Fibroblast of lung (primary cell): Measurements from ENCODE around the gene GPHN. TPM values are rescaled to one million over a fixed set of nuclear protein-coding genes. Genes with fewer than 3 reads are reported as not detected.

Experiments
- DNase-seq, 2 donors: peaks; one replicate each; pipeline versions ENCODE4 v3.0.0 to v3.0.0-alpha.2; 2010; ENCODE audit warnings: low read depth in 2 of 2
- H2AFZ ChIP-seq: 2 replicates; pipeline ENCODE4 v1.5.1; 2012; ENCODE audit warnings: low read length, control low read depth, inconsistent platforms
- H3K27ac ChIP-seq: 2 replicates; pipeline ENCODE4 v1.5.1; 2011; ENCODE audit warnings: low read length, control low read depth; ENCODE audit not compliant: insufficient read depth
- H3K27me3 ChIP-seq: 2 replicates; pipeline ENCODE4 v1.5.1; 2011; ENCODE audit warnings: mild to moderate bottlenecking, low read length; ENCODE audit not compliant: control insufficient read depth, insufficient read depth
- H3K36me3 ChIP-seq: 2 replicates; pipeline ENCODE4 v1.5.1; 2011; ENCODE audit warnings: low read length; ENCODE audit not compliant: control insufficient read depth, insufficient read depth
- H3K4me1 ChIP-seq: 2 replicates; pipeline ENCODE4 v1.5.1; 2011; ENCODE audit warnings: low read length; ENCODE audit not compliant: control insufficient read depth, insufficient read depth; ENCODE audit errors: extremely low read depth
- H3K4me2 ChIP-seq: 2 replicates; pipeline ENCODE4 v1.5.1; 2011; ENCODE audit warnings: low read length, control low read depth; ENCODE audit not compliant: insufficient read depth; ENCODE audit errors: extremely low read depth
- H3K4me3 ChIP-seq, 4 experiments: fragments of 200-600 bp in 1 of 4; sonication (generic) in 1 of 4; replicated peaks in 1 of 4; 2 replicates each; pipeline ENCODE4 v1.5.1; 2011 to 2016; ENCODE audit warnings: low read length in 4 of 4, low read depth in 3 of 4, mild to moderate bottlenecking in 3 of 4, control low read depth in 2 of 4, inconsistent platforms in 1 of 4, mixed read lengths in 1 of 4; ENCODE audit not compliant: insufficient read depth in 1 of 4; ENCODE audit errors: control extremely low read depth in 1 of 4
- H3K79me2 ChIP-seq: 2 replicates; pipeline ENCODE4 v1.5.1; 2012; ENCODE audit warnings: mild to moderate bottlenecking, low read length, inconsistent platforms; ENCODE audit not compliant: control insufficient read depth, insufficient read depth
- H3K9ac ChIP-seq: 2 replicates; pipeline ENCODE4 v1.5.1; 2011; ENCODE audit warnings: mild to moderate bottlenecking, low read length, control low read depth; ENCODE audit not compliant: insufficient read depth
- H3K9me3 ChIP-seq: 2 replicates; pipeline ENCODE4 v1.5.1; 2012; ENCODE audit warnings: low read depth, low read length; ENCODE audit not compliant: control insufficient read depth, insufficient read depth
- H4K20me1 ChIP-seq: 2 replicates; pipeline ENCODE4 v1.5.1; 2011; ENCODE audit warnings: low read length; ENCODE audit not compliant: control insufficient read depth, insufficient read depth; ENCODE audit errors: extremely low read depth
- CTCF ChIP-seq, 2 donors: IDR thresholded peaks in 1 of 2; conservative IDR thresholded peaks in 1 of 2; 1 replicate in 1 of 2; 2 replicates in 1 of 2; pipeline ENCODE4 v1.5.1; 2011 to 2012; ENCODE audit warnings: low read length in 2 of 2, control low read depth in 1 of 2, inconsistent platforms in 1 of 2, low read depth in 1 of 2, mild to moderate bottlenecking in 1 of 2
- EZH2 ChIP-seq: IDR thresholded peaks from 2 replicates; pipeline ENCODE4 v1.5.1; 2012; ENCODE audit warnings: low read length, control low read depth, mild to moderate bottlenecking; ENCODE audit errors: missing control alignments
- polyA plus RNA-seq, 2 donors: library from polyadenylated mRNA; depleted of rRNA in 1 of 2; stranded (reverse) in 1 of 2; unstranded in 1 of 2; fragments of >200 nt; gene quantifications; 2 replicates each; pipeline ENCODE4 v1.2.1, GENCODE V29; 2011 to 2012; ENCODE audit warnings: missing spikeins in 1 of 2
- total RNA-seq: library from RNA; depleted of rRNA; stranded (reverse); fragments of >200 nt; gene quantifications from 2 replicates; pipeline ENCODE4 v1.2.1, GENCODE V29; 2014

The GPHN gene
- total and polyA plus RNA-seq, 2 donors (not counting 1 experiment from before 2014, with no cell fraction given), result 8.3 to 13.9 TPM

DNA sequence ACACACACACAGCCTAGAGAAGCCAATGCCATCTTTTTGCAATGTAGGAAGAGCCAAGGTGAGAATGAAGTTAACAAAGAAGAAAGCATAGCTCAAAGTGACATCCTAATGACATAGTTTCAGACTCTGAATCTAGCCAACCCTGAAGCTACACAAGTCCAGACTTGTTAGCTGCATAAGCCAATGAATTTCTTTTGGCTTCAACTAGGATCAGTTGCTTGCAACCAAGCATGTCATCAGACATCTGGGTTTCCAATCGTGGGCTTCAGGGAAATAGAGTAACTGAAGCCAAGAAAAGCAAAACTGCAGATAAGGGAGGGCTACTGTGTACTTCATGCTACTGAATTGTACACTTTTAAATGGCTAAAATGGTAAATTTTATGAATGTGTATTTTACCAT, 4.4 kb upstream of the GPHN start:
- no peaks in the 10 kb centered on the region for H3K9me3 ChIP-seq
- H3K4me1 ChIP-seq, result no peaks in the 10 kb centered on the region
- H3K79me2 ChIP-seq, result no peaks in the 10 kb centered on the region
- no peak overlapping the region for H3K9ac ChIP-seq
- peak; percentile 63 to 90 for DNase-seq
- no peak for TF ChIP-seq EZH2
- TF ChIP-seq CTCF (conservative IDR thresholded peaks at IDR 0.05 in 1 of 2, IDR thresholded peaks at IDR 0.05 in 1 of 2; ENCODE audit: low read depth in 1 of 2, low read length in 2 of 2), result no peak
- no peak overlapping the region for H3K27ac ChIP-seq
- H3K4me2 ChIP-seq, result no peak overlapping the region
- no peak overlapping the region for H3K4me3 ChIP-seq
- H4K20me1 ChIP-seq, result no peaks in the 10 kb centered on the region
- H2AFZ ChIP-seq, result no peak overlapping the region
- H3K36me3 ChIP-seq, result no peaks in the 10 kb centered on the region
- H3K27me3 ChIP-seq, result no peaks in the 10 kb centered on the region

DNA sequence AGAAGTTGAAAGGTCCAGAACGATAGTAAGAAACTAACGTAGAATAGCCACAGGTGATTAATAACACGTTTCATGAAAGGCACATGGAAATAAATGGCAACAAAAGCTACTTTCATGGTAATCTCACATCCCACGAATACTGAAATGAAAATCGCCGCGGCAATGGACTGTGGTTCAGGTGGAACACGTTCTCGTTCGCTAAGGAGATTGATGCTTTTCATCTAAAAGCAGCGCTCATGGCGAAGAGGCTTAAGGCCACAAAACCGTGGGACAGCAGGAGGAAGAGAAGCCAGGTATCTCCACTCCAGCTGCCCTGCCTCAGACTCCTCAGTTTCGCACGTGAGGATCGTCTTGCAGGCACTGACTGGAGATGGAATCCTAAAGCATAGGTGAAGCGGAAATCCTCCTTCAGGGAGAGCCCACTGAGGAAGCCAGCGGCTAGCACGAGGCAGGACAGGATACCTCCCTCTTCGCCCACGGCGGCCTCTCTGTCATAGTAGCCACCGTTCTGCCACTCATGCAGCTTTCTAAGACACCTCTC, 696 bp upstream of the GPHN start:
- Histone ChIP-seq H3K27ac (peak overlapping the region; percentile 57), H3K4me2 (peak overlapping the region; percentile 88), H3K4me1 (no peaks in the 10 kb centered on the region), H3K9me3 (no peaks in the 10 kb centered on the region), H4K20me1 (no peaks in the 10 kb centered on the region), H2AFZ (peak overlapping the region; percentile 95), H3K27me3 (no peaks in the 10 kb centered on the region), H3K4me3 (peak overlapping the region; percentile 63 to 95 (median 74)), H3K79me2 (peaks cover 7% of the 10 kb centered on the region), H3K36me3 (no peaks in the 10 kb centered on the region), H3K9ac (peak overlapping the region; percentile 57)
- DNase-seq, result peak in 1 of 2 donors; percentile 4
- TF ChIP-seq CTCF (conservative IDR thresholded peaks at IDR 0.05 in 1 of 2, IDR thresholded peaks at IDR 0.05 in 1 of 2; ENCODE audit: low read depth in 1 of 2, low read length in 2 of 2) (no peak), EZH2 (no peak)

DNA sequence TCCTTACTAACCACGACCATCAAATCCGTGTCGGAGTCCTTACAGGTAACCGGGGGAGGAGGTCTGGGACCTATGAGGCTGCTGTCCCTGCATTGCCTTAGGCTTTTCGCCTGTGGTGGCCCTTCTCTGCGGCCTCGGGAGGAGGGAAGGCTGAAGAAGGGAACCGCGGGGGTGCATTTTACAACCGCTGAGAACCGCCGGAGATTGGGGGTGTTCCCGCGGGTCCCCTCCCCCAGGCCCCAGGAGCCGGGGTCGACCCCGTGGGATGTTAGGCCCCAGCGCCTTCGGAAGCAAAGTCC, 549 bp downstream of the GPHN start:
- peak overlapping the region; percentile 62 for H3K9ac ChIP-seq
- peak overlapping the region; percentile 3 for H3K27ac ChIP-seq
- no peaks in the 10 kb centered on the region for H3K27me3 ChIP-seq
- peak overlapping the region; percentile 96 for H2AFZ ChIP-seq
- no peaks in the 10 kb centered on the region for H3K4me1 ChIP-seq
- H3K9me3 ChIP-seq, result no peaks in the 10 kb centered on the region
- TF ChIP-seq EZH2 (no peak), CTCF (conservative IDR thresholded peaks at IDR 0.05 in 1 of 2, IDR thresholded peaks at IDR 0.05 in 1 of 2; ENCODE audit: low read depth in 1 of 2, low read length in 2 of 2) (no peak)
- peak overlapping the region; percentile 77 to 95 (median 85) for H3K4me3 ChIP-seq
- no peaks in the 10 kb centered on the region for H4K20me1 ChIP-seq
- peak overlapping the region; percentile 95 for H3K4me2 ChIP-seq
- no peaks in the 10 kb centered on the region for H3K36me3 ChIP-seq
- peaks cover 7% of the 10 kb centered on the region for H3K79me2 ChIP-seq
- DNase-seq, result no peak
